Measurements from ENCODE around the gene CNOT2. TPM values are rescaled to one million over a fixed set of nuclear protein-coding genes. Genes with fewer than 3 reads are reported as not detected.
A peak's percentile ranks its signal among the peaks of the same experiment; 100 is the strongest.

Gene CNOT2
- total RNA-seq, 1 donor from 2014 or later = 67.2 TPM

DNA sequence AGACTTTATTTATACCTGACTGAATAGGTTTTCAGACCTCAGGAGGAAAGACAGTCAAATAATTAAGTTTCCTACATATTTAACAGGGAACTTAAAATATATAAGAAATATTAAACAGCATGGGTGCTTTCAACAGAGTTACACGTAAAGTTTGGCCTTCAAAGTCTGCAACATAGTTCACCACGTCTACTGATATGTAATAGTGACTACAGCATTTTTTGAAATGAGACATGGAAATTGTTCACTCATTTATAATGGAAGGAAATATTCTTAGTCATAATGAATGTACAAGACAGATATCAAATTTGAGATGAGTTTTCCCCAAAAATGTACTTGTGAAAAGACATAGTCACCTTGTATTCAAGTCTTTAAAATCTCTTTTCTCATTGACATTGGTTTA lies 66.1 kb downstream of the CNOT2 start:
- peaks cover 17% of the 10 kb centered on the region for H3K36me3 Mint-ChIP-seq (ENCODE audit: low read depth, unreplicated experiment)
- no peaks in the 10 kb centered on the region for H3K4me1 Mint-ChIP-seq (ENCODE audit: low read depth, unreplicated experiment)
- peaks cover 4% of the 10 kb centered on the region for H3K36me3 ChIP-seq (ENCODE audit: insufficient read depth, low read length)
- no peaks in the 10 kb centered on the region for H3K27me3 ChIP-seq (ENCODE audit: insufficient read depth, low read length)
- no peak overlapping the region for H3K9ac ChIP-seq (ENCODE audit: low read length)
- H3K27me3 Mint-ChIP-seq (ENCODE audit: low read depth, unreplicated experiment) = no peaks in the 10 kb centered on the region
- H2AFZ ChIP-seq (ENCODE audit: low read depth, low read length) = no peak overlapping the region
- TF ChIP-seq EZH2 (IDR thresholded peaks at IDR 0.05; ENCODE audit: insufficient read depth, low read length) = no peak
- TF ChIP-seq, protein P1, sequence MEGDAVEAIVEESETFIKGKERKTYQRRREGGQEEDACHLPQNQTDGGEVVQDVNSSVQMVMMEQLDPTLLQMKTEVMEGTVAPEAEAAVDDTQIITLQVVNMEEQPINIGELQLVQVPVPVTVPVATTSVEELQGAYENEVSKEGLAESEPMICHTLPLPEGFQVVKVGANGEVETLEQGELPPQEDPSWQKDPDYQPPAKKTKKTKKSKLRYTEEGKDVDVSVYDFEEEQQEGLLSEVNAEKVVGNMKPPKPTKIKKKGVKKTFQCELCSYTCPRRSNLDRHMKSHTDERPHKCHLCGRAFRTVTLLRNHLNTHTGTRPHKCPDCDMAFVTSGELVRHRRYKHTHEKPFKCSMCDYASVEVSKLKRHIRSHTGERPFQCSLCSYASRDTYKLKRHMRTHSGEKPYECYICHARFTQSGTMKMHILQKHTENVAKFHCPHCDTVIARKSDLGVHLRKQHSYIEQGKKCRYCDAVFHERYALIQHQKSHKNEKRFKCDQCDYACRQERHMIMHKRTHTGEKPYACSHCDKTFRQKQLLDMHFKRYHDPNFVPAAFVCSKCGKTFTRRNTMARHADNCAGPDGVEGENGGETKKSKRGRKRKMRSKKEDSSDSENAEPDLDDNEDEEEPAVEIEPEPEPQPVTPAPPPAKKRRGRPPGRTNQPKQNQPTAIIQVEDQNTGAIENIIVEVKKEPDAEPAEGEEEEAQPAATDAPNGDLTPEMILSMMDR (IDR thresholded peaks at IDR 0.05; ENCODE audit: insufficient read depth, low read depth, low read length) = no peak
- H3K4me3 ChIP-seq (ENCODE audit: insufficient read depth, low read depth, low read length) = no peak overlapping the region
- H3K4me3 Mint-ChIP-seq (ENCODE audit: unreplicated experiment) = no peak overlapping the region
- peaks cover 80% of the 10 kb centered on the region for H3K79me2 ChIP-seq (ENCODE audit: insufficient read depth, low read length)
- H3K9me3 Mint-ChIP-seq (ENCODE audit: unreplicated experiment) = no peaks in the 10 kb centered on the region
- no peak overlapping the region for H3K27ac Mint-ChIP-seq (ENCODE audit: unreplicated experiment)
- H4K20me1 ChIP-seq (ENCODE audit: insufficient read depth, low read length) = peaks cover 22% of the 10 kb centered on the region
- no peak overlapping the region for H3K27ac ChIP-seq (ENCODE audit: low read depth, low read length)
- H3K4me2 ChIP-seq (ENCODE audit: low read length) = no peak overlapping the region
- H3K4me1 ChIP-seq (ENCODE audit: insufficient read depth, low read length) = peaks cover 4% of the 10 kb centered on the region
- H3K9me3 ChIP-seq (ENCODE audit: insufficient read depth, low read depth, low read length) = no peaks in the 10 kb centered on the region
- FAIRE-seq (no peak), DNase-seq (ENCODE audit: low read depth) (no peak)

DNA sequence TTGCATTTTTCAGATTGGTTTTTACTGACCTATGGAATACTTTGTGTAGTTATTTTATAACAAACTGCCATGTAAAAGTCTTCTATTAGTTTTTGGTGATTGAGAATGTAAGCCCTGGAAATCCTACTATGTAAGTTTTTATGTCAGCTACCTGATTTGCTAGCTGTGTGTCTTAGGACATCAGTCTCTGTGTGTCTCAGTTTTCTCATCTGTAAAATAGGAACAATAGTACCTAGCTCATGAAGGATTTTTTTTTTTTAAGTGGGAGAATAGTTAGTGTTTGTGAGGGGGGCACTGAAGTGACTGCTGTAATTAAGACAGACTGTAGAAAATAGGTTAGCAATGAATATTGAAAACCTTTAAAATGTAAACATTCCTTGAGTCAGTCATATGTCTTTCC lies 70.9 kb downstream of the CNOT2 start:
- H3K79me2 ChIP-seq (ENCODE audit: insufficient read depth, low read length) = peaks cover 68% of the 10 kb centered on the region
- peaks cover 4% of the 10 kb centered on the region for H3K36me3 ChIP-seq (ENCODE audit: insufficient read depth, low read length)
- H3K27me3 ChIP-seq (ENCODE audit: insufficient read depth, low read length) = no peaks in the 10 kb centered on the region
- no peak for DNase-seq (ENCODE audit: low read depth)
- TF ChIP-seq, protein P1 (IDR thresholded peaks at IDR 0.05; ENCODE audit: insufficient read depth, low read depth, low read length) = no peak
- no peak for TF ChIP-seq EZH2 (IDR thresholded peaks at IDR 0.05; ENCODE audit: insufficient read depth, low read length)
- peaks cover 4% of the 10 kb centered on the region for H3K4me1 Mint-ChIP-seq (ENCODE audit: low read depth, unreplicated experiment)
- H3K4me1 ChIP-seq (ENCODE audit: insufficient read depth, low read length) = peaks cover 4% of the 10 kb centered on the region
- H2AFZ ChIP-seq (ENCODE audit: low read depth, low read length) = no peak overlapping the region
- no peak overlapping the region for H3K4me2 ChIP-seq (ENCODE audit: low read length)
- no peak overlapping the region for H3K9ac ChIP-seq (ENCODE audit: low read length)
- no peaks in the 10 kb centered on the region for H3K9me3 ChIP-seq (ENCODE audit: insufficient read depth, low read depth, low read length)
- no peak for FAIRE-seq
- no peak overlapping the region for H3K4me3 ChIP-seq (ENCODE audit: insufficient read depth, low read depth, low read length)
- no peak overlapping the region for H3K4me3 Mint-ChIP-seq (ENCODE audit: unreplicated experiment)
- H4K20me1 ChIP-seq (ENCODE audit: insufficient read depth, low read length) = peaks cover 34% of the 10 kb centered on the region
- H3K36me3 Mint-ChIP-seq (ENCODE audit: low read depth, unreplicated experiment) = peaks cover 4% of the 10 kb centered on the region
- H3K27me3 Mint-ChIP-seq (ENCODE audit: low read depth, unreplicated experiment) = no peaks in the 10 kb centered on the region
- no peak overlapping the region for H3K27ac Mint-ChIP-seq (ENCODE audit: unreplicated experiment)
- no peak overlapping the region for H3K27ac ChIP-seq (ENCODE audit: low read depth, low read length)
- no peaks in the 10 kb centered on the region for H3K9me3 Mint-ChIP-seq (ENCODE audit: unreplicated experiment)

DNA sequence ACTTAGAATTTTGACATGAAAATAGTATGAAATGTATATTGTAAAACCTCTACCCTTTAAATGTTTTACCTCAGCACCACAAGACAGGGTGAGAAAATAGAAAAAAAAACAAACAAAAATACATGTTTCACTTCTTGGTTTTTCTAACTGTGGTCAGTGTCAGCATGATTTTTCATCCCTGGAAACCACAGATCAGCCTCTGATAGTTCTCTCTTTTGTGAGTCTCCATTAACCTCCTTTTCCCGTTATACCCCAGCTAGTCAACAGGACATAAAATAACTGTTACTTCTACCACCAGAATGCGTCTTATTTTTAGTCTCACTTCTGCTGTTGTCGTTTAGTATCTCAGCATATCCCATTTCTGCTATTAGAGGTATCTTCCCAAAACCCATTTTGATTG lies 74.5 kb downstream of the CNOT2 start:
- Histone ChIP-seq H3K79me2 (ENCODE audit: insufficient read depth, low read length) (peaks cover 49% of the 10 kb centered on the region), H3K27ac (ENCODE audit: low read depth, low read length) (no peak overlapping the region), H3K9ac (ENCODE audit: low read length) (no peak overlapping the region), H3K9me3 (ENCODE audit: insufficient read depth, low read depth, low read length) (no peaks in the 10 kb centered on the region), H2AFZ (ENCODE audit: low read depth, low read length) (no peak overlapping the region), H3K4me2 (ENCODE audit: low read length) (no peak overlapping the region), H4K20me1 (ENCODE audit: insufficient read depth, low read length) (peaks cover 36% of the 10 kb centered on the region), H3K27me3 (ENCODE audit: insufficient read depth, low read length) (no peaks in the 10 kb centered on the region), H3K4me3 (ENCODE audit: insufficient read depth, low read depth, low read length) (no peak overlapping the region), H3K4me1 (ENCODE audit: insufficient read depth, low read length) (peaks cover 4% of the 10 kb centered on the region), H3K36me3 (ENCODE audit: insufficient read depth, low read length) (no peaks in the 10 kb centered on the region)
- Mint-ChIP-seq H3K36me3 (ENCODE audit: low read depth, unreplicated experiment) (peaks cover 9% of the 10 kb centered on the region), H3K27me3 (ENCODE audit: low read depth, unreplicated experiment) (no peaks in the 10 kb centered on the region), H3K27ac (ENCODE audit: unreplicated experiment) (peak overlapping the region; percentile 13), H3K4me1 (ENCODE audit: low read depth, unreplicated experiment) (peaks cover 4% of the 10 kb centered on the region), H3K4me3 (ENCODE audit: unreplicated experiment) (no peak overlapping the region), H3K9me3 (ENCODE audit: unreplicated experiment) (no peaks in the 10 kb centered on the region)
- peak; percentile 19 for DNase-seq (ENCODE audit: low read depth)
- FAIRE-seq = no peak
- TF ChIP-seq, protein P1 (IDR thresholded peaks at IDR 0.05; ENCODE audit: insufficient read depth, low read depth, low read length) = no peak
- TF ChIP-seq EZH2 (IDR thresholded peaks at IDR 0.05; ENCODE audit: insufficient read depth, low read length) = no peak

All from astrocyte (in vitro differentiated cells and primary cell).